Retinal pigment epithelial cell (primary cell): Measurements from ENCODE around the gene ZNF883.
"Not testable (repeated sequence)": the region's sequence is repeated elsewhere in the genome, so short reads cannot be mapped to it uniquely, and the experiment has no call there.

Experiments used
- DNase-seq: peaks from one replicate; pipeline ENCODE4 v3.0.0-alpha.2; 2010; ENCODE audit warnings: low read depth
- H3K4me3 ChIP-seq: 2 replicates; pipeline ENCODE4 v1.5.1; 2011; ENCODE audit warnings: mild to moderate bottlenecking, low read length, control low read depth, moderate library complexity
- CTCF ChIP-seq: conservative IDR thresholded peaks from 2 replicates; pipeline ENCODE4 v1.5.1; 2011; ENCODE audit warnings: low read depth, low read length, control low read depth, inconsistent platforms

The ZNF883 gene

DNA sequence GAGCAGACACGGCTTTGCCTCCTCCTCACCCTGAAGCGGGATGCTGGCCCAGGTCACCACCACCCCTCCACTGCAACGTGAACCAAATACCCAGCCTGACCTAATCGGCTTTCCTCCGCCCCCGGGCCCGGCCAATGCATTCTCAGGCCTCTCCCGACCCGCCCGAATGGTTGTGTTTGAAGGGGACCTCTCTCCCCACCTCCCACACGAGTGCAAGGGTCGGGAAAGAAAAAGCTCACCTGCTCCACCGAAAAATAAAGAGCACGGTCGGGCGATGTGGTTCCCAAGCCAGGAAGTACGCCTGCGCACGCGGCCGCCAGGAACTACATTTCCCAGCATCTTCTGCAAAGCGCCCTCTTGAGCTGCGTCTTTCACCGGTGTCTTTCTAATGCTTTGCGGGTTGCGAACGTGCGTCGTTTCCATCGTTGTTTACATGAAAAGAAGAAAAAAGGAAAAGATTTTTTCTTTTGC, at the start of gene ZNF883:
Gene ZNF883 (minus strand): TSS at position 282 of the 471 bp plus-strand sequence.
- H3K4me3 ChIP-seq = peak within 1 kb of the TSS; percentile 65
- peak; percentile 24 for DNase-seq
- no peak for TF ChIP-seq CTCF

- not testable (repeated sequence) for DNase-seq
These were observed 49.3 kb upstream of the ZNF883 start for GRCh38 chr9:113061072-113061850.

GRCh38 chr9:113059581-113060284, 47.7 kb upstream of the ZNF883 start:
- DNase-seq, H3K4me3 ChIP-seq: not testable (repeated sequence)

More at GRCh38 chr9:113061072-113061850, 49.3 kb upstream of the ZNF883 start:
- not testable (repeated sequence) for H3K4me3 ChIP-seq

DNA sequence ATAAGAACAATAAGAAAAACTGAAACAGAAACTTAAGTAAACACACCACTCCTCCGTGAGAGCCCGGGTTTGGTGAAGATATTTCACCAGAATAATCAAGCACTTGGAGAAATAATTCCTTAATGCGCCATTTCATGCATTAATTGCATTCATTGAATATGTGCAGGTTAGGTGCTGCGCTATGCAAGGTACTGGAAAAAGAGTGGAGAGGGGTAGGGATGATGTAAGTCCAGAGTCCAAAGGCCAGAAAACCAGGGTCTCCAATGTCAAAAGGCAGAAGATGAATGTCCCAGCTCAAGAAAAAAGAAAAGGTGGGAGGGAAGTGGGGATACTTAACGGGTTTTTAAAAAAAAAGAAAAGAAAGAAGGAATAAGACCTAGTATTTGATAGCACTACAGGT, 45.2 kb upstream of the ZNF883 start:
- H3K4me3 ChIP-seq = peak overlapping the region; percentile 93
- no peak for DNase-seq
- TF ChIP-seq CTCF = no peak

GRCh38 chr9:113056191-113057106, 44.5 kb upstream of the ZNF883 start, which contains the start of gene ZFP37:
ZFP37 (minus strand) TSS chr9:113056724; CDS start chr9:113056688, 36 bp downstream.
- peak within 1 kb of the TSS; percentile 93 for H3K4me3 ChIP-seq
- TF ChIP-seq CTCF = no peak
- DNase-seq = peak; percentile 67

GRCh38 chr9:113042884-113043657, 31.1 kb upstream of the ZNF883 start:
- no peak for DNase-seq
- TF ChIP-seq CTCF = no peak
- no peak overlapping the region for H3K4me3 ChIP-seq

DNA sequence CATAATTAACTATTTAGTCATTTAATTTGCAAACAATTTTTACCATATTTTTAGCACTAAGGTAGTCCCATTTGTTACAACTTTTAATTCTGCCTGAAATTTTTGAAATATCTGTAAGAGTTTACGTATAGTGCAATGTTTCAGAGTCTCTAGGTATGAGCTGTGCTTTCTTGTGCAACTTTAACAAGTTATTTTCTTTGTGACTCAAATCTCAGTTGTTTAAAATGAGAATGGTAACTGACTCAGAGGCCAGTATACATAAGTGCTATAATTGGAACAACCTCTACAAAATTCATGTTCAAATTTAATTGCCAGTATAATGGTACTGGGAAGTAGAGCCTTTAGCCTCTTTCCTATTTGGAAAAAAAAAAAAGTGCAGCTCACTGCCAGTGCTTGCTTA, 14.2 kb upstream of the ZNF883 start:
- no peak overlapping the region for H3K4me3 ChIP-seq
- no peak for TF ChIP-seq CTCF
- no peak for DNase-seq
